H1 (cell line): ENCODE results near the gene ENDOU. TPM values are rescaled to one million over a fixed set of nuclear protein-coding genes. Genes with fewer than 3 reads are reported as not detected.

Source experiments
- CTCF ChIA-PET: fragments of 300-600 bp; sonication (Branson Sonifier 250); formaldehyde crosslinking; loops from one replicate; lab custom pipeline; 2021; ENCODE audit not compliant: partially characterized antibody; lab: Charles Lee
- POLR2A ChIA-PET: fragments of 300-600 bp; sonication (Branson Sonifier 250); formaldehyde crosslinking; loops from one replicate; lab custom pipeline; 2021; ENCODE audit warnings: inconsistent platforms; ENCODE audit not compliant: partially characterized antibody; lab: Charles Lee
- DNase-seq, 2 experiments: peaks; one replicate each; pipeline versions ENCODE4 v3.0.0 to v3.0.0-alpha.2; 2010 to 2022; ENCODE audit warnings: low spot score in 2 of 2, low read depth in 1 of 2, mixed read lengths in 1 of 2
- FAIRE-seq: peaks from 2 replicates; lab custom pipeline; 2011; peaks lifted over from hg19 to GRCh38; lab: Jason Lieb, UNC
- H2AFZ ChIP-seq: 2 replicates; pipeline ENCODE4 v1.8.1; 2012; ENCODE audit warnings: low read length, inconsistent platforms
- H2AK5ac ChIP-seq: 2 replicates; pipeline ENCODE4 v1.6.1; 2013; ENCODE audit warnings: low read depth, low read length
- H2BK120ac ChIP-seq: replicated peaks from 2 replicates; pipeline ENCODE3; 2013; ENCODE audit warnings: low read depth, low read length, inconsistent platforms
- H2BK12ac ChIP-seq: 2 replicates; pipeline ENCODE4 v1.6.1; 2013; ENCODE audit warnings: low read depth, low read length
- H2BK15ac ChIP-seq: 2 replicates; pipeline ENCODE4 v1.6.1; 2013; ENCODE audit warnings: low read length
- H2BK20ac ChIP-seq: 2 replicates; pipeline ENCODE4 v1.6.1; 2013; ENCODE audit warnings: low read length
- H2BK5ac ChIP-seq: 2 replicates; pipeline ENCODE4 v1.6.1; 2013; ENCODE audit warnings: low read depth, low read length
- H3K14ac ChIP-seq: 2 replicates; pipeline ENCODE4 v1.6.1; 2013; ENCODE audit warnings: inconsistent platforms; ENCODE audit not compliant: insufficient read length
- H3K18ac ChIP-seq: 2 replicates; pipeline ENCODE4 v1.6.1; 2013; ENCODE audit warnings: low read length; ENCODE audit errors: extremely low read depth
- H3K23ac ChIP-seq: 2 replicates; pipeline ENCODE4 v1.6.1; 2013; ENCODE audit warnings: inconsistent platforms; ENCODE audit not compliant: insufficient read length
- H3K23me2 ChIP-seq: 2 replicates; pipeline ENCODE4 v1.6.1; 2013; ENCODE audit warnings: low read depth, low read length
- H3K27ac ChIP-seq: 2 replicates; pipeline ENCODE4 v1.6.1; 2011; ENCODE audit warnings: low read depth, low read length, inconsistent platforms
- H3K27me3 ChIP-seq, 4 experiments: replicated peaks in 1 of 4; 1 replicate in 1 of 4; 2 replicates in 3 of 4; pipeline versions ENCODE4 v1.6.1 to v1.8.1; 2011 to 2013; ENCODE audit warnings: low read length in 3 of 4, mild to moderate bottlenecking in 3 of 4, inconsistent platforms in 2 of 4, mixed read lengths in 2 of 4, moderate library complexity in 1 of 4; ENCODE audit not compliant: control insufficient read depth in 3 of 4, insufficient read depth in 3 of 4; ENCODE audit errors: extremely low read depth in 1 of 4
- H3K36me3 ChIP-seq, 4 experiments: 2 replicates each; pipeline versions ENCODE4 v1.6.1 to v1.8.1; 2011 to 2013; ENCODE audit warnings: mild to moderate bottlenecking in 4 of 4, low read length in 3 of 4, moderate library complexity in 2 of 4, control low read depth in 1 of 4, inconsistent platforms in 1 of 4; ENCODE audit not compliant: insufficient read depth in 4 of 4, control insufficient read depth in 2 of 4
- H3K4ac ChIP-seq: replicated peaks from 2 replicates; pipeline ENCODE3; 2013; ENCODE audit warnings: low read length, low read depth, mixed read lengths, inconsistent platforms; ENCODE audit not compliant: insufficient read length
- H3K4me1 ChIP-seq, 4 experiments: replicated peaks in 1 of 4; 1 replicate in 1 of 4; 2 replicates in 3 of 4; pipeline versions ENCODE4 v1.6.1 to v1.8.1; 2011 to 2013; ENCODE audit warnings: low read length in 3 of 4, inconsistent platforms in 2 of 4, mixed read lengths in 1 of 4; ENCODE audit not compliant: insufficient read depth in 4 of 4, control insufficient read depth in 3 of 4
- H3K4me2 ChIP-seq, 2 experiments: 2 replicates each; pipeline versions ENCODE4 v1.6.1 to v1.8.1; 2011 to 2013; ENCODE audit warnings: low read depth in 2 of 2, low read length in 2 of 2, control low read depth in 1 of 2, inconsistent platforms in 1 of 2, mild to moderate bottlenecking in 1 of 2; ENCODE audit not compliant: insufficient read depth in 1 of 2
- H3K4me3 ChIP-seq, 4 experiments: fragments of 200-600, 300-600 bp in 1 of 4; sonication (generic), shearing (Covaris generic), sonication (Bioruptor Twin) in 1 of 4; 2 replicates each; pipeline versions ENCODE4 v1.5.1 to v1.8.1; 2011 to 2016; ENCODE audit warnings: low read length in 4 of 4, low read depth in 3 of 4, control low read depth in 2 of 4, inconsistent platforms in 2 of 4, mild to moderate bottlenecking in 2 of 4, mixed read lengths in 1 of 4, moderate library complexity in 1 of 4; ENCODE audit not compliant: insufficient read depth in 2 of 4; ENCODE audit errors: extremely low read depth in 1 of 4
- H3K56ac ChIP-seq: replicated peaks from 2 replicates; pipeline ENCODE3; 2013; ENCODE audit warnings: low read depth, mild to moderate bottlenecking, mixed read lengths, low read length, inconsistent platforms; ENCODE audit not compliant: insufficient read length
- H3K79me1 ChIP-seq: 2 replicates; pipeline ENCODE4 v1.6.1; 2013; ENCODE audit warnings: low read depth, low read length, control low read depth
- H3K79me2 ChIP-seq, 2 experiments: 2 replicates each; pipeline versions ENCODE4 v1.6.1 to v1.8.1; 2012 to 2013; ENCODE audit warnings: low read length in 2 of 2, mild to moderate bottlenecking in 2 of 2, inconsistent platforms in 1 of 2; ENCODE audit not compliant: insufficient read depth in 2 of 2, control insufficient read depth in 1 of 2
- H3K9ac ChIP-seq, 4 experiments: replicated peaks in 1 of 4; 1 replicate in 1 of 4; 2 replicates in 3 of 4; pipeline versions ENCODE4 v1.6.1 to v1.8.1; 2011 to 2013; ENCODE audit warnings: low read depth in 3 of 4, low read length in 3 of 4, control low read depth in 2 of 4, mild to moderate bottlenecking in 2 of 4, moderate library complexity in 2 of 4, inconsistent platforms in 1 of 4; ENCODE audit errors: extremely low read depth in 1 of 4
- H3K9me3 ChIP-seq, 2 experiments: 2 replicates each; pipeline versions ENCODE4 v1.6.1 to v1.8.1; 2012 to 2013; ENCODE audit warnings: mild to moderate bottlenecking in 2 of 2, moderate library complexity in 2 of 2, control low read depth in 1 of 2, inconsistent platforms in 1 of 2, low read depth in 1 of 2, low read length in 1 of 2, mixed read lengths in 1 of 2; ENCODE audit not compliant: insufficient read depth in 2 of 2
- H4K20me1 ChIP-seq, 2 experiments: replicated peaks in 1 of 2; 2 replicates each; pipeline versions ENCODE3 to v1.8.1; 2011 to 2013; ENCODE audit warnings: inconsistent platforms in 2 of 2, low read length in 2 of 2, mild to moderate bottlenecking in 1 of 2; ENCODE audit not compliant: insufficient read depth in 2 of 2, control insufficient read depth in 1 of 2
- H4K5ac ChIP-seq: 2 replicates; pipeline ENCODE4 v1.6.1; 2013; ENCODE audit warnings: low read length, low read depth, mixed read lengths, inconsistent platforms; ENCODE audit not compliant: insufficient read length
- H4K8ac ChIP-seq: 2 replicates; pipeline ENCODE4 v1.8.0; 2013; ENCODE audit warnings: mild to moderate bottlenecking, moderate library complexity, low read length, inconsistent platforms; ENCODE audit not compliant: insufficient read depth; ENCODE audit errors: extremely low read depth
- H4K91ac ChIP-seq: replicated peaks from 2 replicates; pipeline ENCODE3; 2013; ENCODE audit warnings: low read length, mixed read lengths, inconsistent platforms; ENCODE audit not compliant: insufficient read length
- ASH2L ChIP-seq: fragments of 200-600, 300-600 bp; sonication (generic); IDR thresholded peaks from one replicate; pipeline ENCODE4 v1.7.1; 2017; ENCODE audit warnings: low read length
- BACH1 ChIP-seq: IDR thresholded peaks from 2 replicates; pipeline ENCODE4 v1.6.1; 2012; ENCODE audit warnings: low read length, improper control_type of control experiment
- FOSL1 ChIP-seq: IDR thresholded peaks from 2 replicates; pipeline ENCODE4 v1.6.1; 2011; ENCODE audit warnings: mild to moderate bottlenecking, low read depth, low read length, moderate library complexity; ENCODE audit not compliant: insufficient read depth
- HDAC6 ChIP-seq: IDR thresholded peaks from one replicate; pipeline ENCODE4 v1.7.1; 2012; ENCODE audit warnings: low read depth, mild to moderate bottlenecking, inconsistent platforms, low read length, moderate library complexity
- POLR2A ChIP-seq, 2 experiments: IDR thresholded peaks; 1 replicate in 1 of 2; 2 replicates in 1 of 2; pipeline ENCODE4 v1.6.1; 2011; ENCODE audit warnings: low read depth in 2 of 2, low read length in 2 of 2, mild to moderate bottlenecking in 2 of 2; ENCODE audit errors: control extremely low read depth in 1 of 2
- RBBP5 ChIP-seq: IDR thresholded peaks from 2 replicates; pipeline ENCODE4 v1.7.1; 2012; ENCODE audit warnings: low read depth, mild to moderate bottlenecking, inconsistent platforms, low read length, moderate library complexity, borderline replicate concordance
- TAF7 ChIP-seq: optimal IDR thresholded peaks from 2 replicates; pipeline ENCODE3; 2011; ENCODE audit warnings: low read depth, mild to moderate bottlenecking, inconsistent platforms, low read length, moderate library complexity, borderline replicate concordance
- TEAD4 ChIP-seq: IDR thresholded peaks from 2 replicates; pipeline ENCODE4 v1.6.1; 2012; ENCODE audit warnings: low read depth, low read length, inconsistent platforms, mixed read lengths
- WGBS, 2 experiments: shearing (Covaris generic) in 1 of 2; methylation state at CpG; one replicate each; pipeline versions ENCODE4 v1.1.6 to v1.1.7; 2013 to 2015; ENCODE audit warnings: low lambda C conversion rate in 2 of 2, mixed read lengths in 2 of 2, inconsistent platforms in 1 of 2, low coverage in 1 of 2, missing lambda C conversion rate in 1 of 2; ENCODE audit not compliant: insufficient replicate concordance in 2 of 2, insufficient coverage in 1 of 2, insufficient read length in 1 of 2; ENCODE audit errors: extremely low coverage in 1 of 2, missing lambda C conversion rate in 1 of 2; 5-methylcytosine and 5-hydroxymethylcytosine counted together
- polyA plus RNA-seq, 7 experiments: library from polyadenylated mRNA; depleted of rRNA in 3 of 7; stranded (reverse) in 5 of 7; unstranded in 2 of 7; fragments of >200 nt in 5 of 7; fragments of 200-250 nt in 2 of 7; gene quantifications; 1 replicate in 5 of 7; 2 replicates in 1 of 7; 4 replicates in 1 of 7; pipeline versions ENCODE4 v1.2.1 to v1.2.3, GENCODE V29; 2011 to 2013; ENCODE audit warnings: missing spikeins in 2 of 7, mixed read lengths in 2 of 7
- total RNA-seq: library from RNA; stranded (reverse); fragmentation: NEBNext Ultra II Directional; extraction: Animal tissue kit (Norgen Biotek cat#: 25700); gene quantifications from 2 replicates; pipeline ENCODE4 v1.2.1, GENCODE V29; 2021
- TF ChIP-seq, protein P1 (sequence below): IDR thresholded peaks from 2 replicates; pipeline ENCODE4 v1.6.1; 2011; ENCODE audit warnings: low read length, improper control_type of control experiment

Gene ENDOU
- total and polyA plus RNA-seq, 2 of the 8 experiments (the other 6 are each of a cell fraction or from before 2014, with no cell fraction given): not detected

DNA sequence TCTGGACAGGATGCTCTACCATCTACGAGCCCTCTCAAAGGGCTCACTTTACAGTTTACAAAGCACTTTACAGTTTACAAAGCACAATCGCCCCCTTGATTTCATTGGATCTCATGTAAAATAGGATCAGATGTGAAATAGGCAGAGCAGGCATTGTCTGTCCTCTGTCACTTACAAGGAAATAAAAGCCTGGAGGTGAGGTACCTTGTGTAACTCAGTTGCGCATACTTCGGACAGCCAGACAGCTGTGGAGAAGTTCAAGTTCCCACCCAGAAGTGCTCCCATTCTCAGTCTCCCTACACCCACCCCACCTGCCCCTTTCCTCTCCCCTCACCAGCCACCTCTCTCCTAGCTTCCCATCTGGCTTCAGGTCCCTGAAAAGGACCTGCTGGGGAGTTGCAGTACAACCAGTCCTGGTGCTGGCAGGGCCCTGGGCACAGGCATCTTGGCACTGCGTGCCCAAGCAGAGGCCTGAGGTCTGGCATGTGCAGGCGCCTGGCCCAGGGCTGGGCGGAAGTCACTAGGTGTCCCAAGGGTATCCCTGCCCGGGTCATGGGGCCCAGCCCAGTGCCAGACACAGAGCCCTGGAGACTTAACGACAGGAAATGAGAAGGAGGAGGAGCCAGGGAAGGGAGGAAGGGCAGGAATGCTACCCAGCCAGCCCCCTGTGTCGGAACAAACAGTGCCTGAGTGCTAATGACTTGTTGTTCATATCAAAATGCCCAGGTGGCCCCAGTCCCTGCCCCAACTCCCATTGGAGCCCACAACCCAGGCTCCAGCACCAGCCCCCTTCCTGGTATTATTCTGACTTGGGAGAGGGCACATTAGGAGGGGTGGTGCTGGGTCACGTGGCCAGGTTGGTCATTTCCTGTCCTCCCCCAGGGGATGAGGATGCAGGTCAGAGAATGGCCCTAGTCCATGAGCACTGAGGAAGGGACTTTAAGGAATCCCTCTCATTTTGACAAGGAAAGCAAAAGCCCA, 28.0 kb upstream of the ENDOU start:
- Histone ChIP-seq H3K14ac (no peak overlapping the region), H3K4ac (no peak overlapping the region), H2BK20ac (peak overlapping the region; percentile 23; the same call in 1 of the 2 replicates), H2BK12ac (peak overlapping the region; percentile 70; the same call in 1 of the 2 replicates), H4K5ac (no peak overlapping the region), H4K91ac (peak overlapping the region; percentile 92), H2BK120ac (peak overlapping the region; percentile 90), H3K36me3 (no peaks in the 10 kb centered on the region), H2BK15ac (no peak overlapping the region), H3K79me1 (no peaks in the 10 kb centered on the region), H3K9ac (peak overlapping the region in 2 of 4 experiments; percentile 9 to 22; a peak in 2 of 7 replicates), H4K8ac (peak overlapping the region; percentile 75), H3K4me3 (no peak overlapping the region), H4K20me1 (no peaks in the 10 kb centered on the region), H2AFZ (peak overlapping the region; percentile 41; the same call in 1 of the 2 replicates), H3K27me3 (no peaks in the 10 kb centered on the region), H3K4me1 (peaks cover 12 to 22% (median 14%) of the 10 kb centered on the region in 4 experiments), H2BK5ac (peak overlapping the region; percentile 69; the same call in 1 of the 2 replicates), H3K56ac (peak overlapping the region; percentile 47), H3K4me2 (peak overlapping the region in 1 of 2 experiments; percentile 10; a peak in 1 of 4 replicates), H3K23ac (no peak overlapping the region), H3K23me2 (no peaks in the 10 kb centered on the region; the same call in 1 of the 2 replicates), H3K27ac (peak overlapping the region; percentile 35; the same call in 1 of the 2 replicates), H3K79me2 (no peaks in the 10 kb centered on the region), H3K9me3 (no peaks in the 10 kb centered on the region), H2AK5ac (no peak overlapping the region), H3K18ac (peak overlapping the region; percentile 21; the same call in 1 of the 2 replicates)
- WGBS, 2 experiments: 68% methylated on average over 10 of the region's 11 CpGs; no CpG with 5 or more reads in 1 of the 2 experiments
- CTCF ChIA-PET: interaction anchor here (0.8 to 64.6 kb wide), 7 partner anchors 10 to 85 kb away, joined by 3 to 2442 read pairs (median 7); partner anchors contain the start of genes ENDOU and SLC48A1
- POLR2A ChIA-PET: interaction anchor here (0.9 to 1.7 kb wide), 6 partner anchors 10 to 84 kb away, joined by 3 to 4 read pairs (median 3); partner anchors contain the start of gene ENDOU
- no peak for FAIRE-seq
- peak in 1 of 2 experiments; percentile 64 for DNase-seq
- TF ChIP-seq RBBP5 (peak; percentile 80; the same call in 1 of the 2 replicates), POLR2A (IDR thresholded peaks at IDR 0.05; ENCODE audit: control extremely low read depth in 1 of 2, low read depth in 2 of 2, low read length in 2 of 2) (peak in 1 of 2 experiments; percentile 37; a peak in 1 of 3 replicates), TEAD4 (peak; percentile 64), HDAC6 (no peak), TAF7 (no peak), ASH2L (peak; percentile 75), FOSL1 (no peak), BACH1 (no peak)
- TF ChIP-seq, protein P1, sequence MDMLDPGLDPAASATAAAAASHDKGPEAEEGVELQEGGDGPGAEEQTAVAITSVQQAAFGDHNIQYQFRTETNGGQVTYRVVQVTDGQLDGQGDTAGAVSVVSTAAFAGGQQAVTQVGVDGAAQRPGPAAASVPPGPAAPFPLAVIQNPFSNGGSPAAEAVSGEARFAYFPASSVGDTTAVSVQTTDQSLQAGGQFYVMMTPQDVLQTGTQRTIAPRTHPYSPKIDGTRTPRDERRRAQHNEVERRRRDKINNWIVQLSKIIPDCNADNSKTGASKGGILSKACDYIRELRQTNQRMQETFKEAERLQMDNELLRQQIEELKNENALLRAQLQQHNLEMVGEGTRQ: peak; percentile 16; the same call in 1 of the 2 replicates
